ENCODE results near the gene CXCL3. TPM values are rescaled to one million over a fixed set of nuclear protein-coding genes. Genes with fewer than 3 reads are reported as not detected.

CXCL3 gene
- total RNA-seq, 1 experiment from 2014 or later = not detected

- DNase-seq (ENCODE audit: low spot score) = no peak
These were observed 24.2 kb downstream of the CXCL3 start for GRCh38 chr4:74014332-74014731.

- DNase-seq (ENCODE audit: low spot score) = no peak
These were observed 25.2 kb downstream of the CXCL3 start for GRCh38 chr4:74013264-74013663.

DNA sequence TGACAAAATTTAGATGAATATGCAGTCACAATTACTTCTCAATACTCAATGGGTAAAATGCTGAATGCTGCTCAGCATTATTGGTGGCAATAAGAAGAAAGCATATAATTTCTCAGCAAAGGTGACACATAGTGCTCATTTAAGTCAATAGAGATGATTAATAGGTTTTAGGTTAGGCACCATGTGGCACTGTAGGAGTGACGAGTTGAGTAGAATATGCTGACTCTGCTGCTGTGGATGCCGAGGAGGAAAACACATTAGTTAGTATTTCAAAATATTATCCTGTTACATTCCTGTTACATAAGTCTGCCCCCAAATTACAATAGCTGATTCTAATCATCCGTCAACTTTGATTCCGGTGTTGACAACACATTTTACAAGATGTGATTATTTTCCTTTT, 26.4 kb downstream of the CXCL3 start:
- no peak for DNase-seq (ENCODE audit: low spot score)

GRCh38 chr4:74009307-74009706, 29.2 kb downstream of the CXCL3 start:
- DNase-seq (ENCODE audit: low spot score) = no peak

DNA sequence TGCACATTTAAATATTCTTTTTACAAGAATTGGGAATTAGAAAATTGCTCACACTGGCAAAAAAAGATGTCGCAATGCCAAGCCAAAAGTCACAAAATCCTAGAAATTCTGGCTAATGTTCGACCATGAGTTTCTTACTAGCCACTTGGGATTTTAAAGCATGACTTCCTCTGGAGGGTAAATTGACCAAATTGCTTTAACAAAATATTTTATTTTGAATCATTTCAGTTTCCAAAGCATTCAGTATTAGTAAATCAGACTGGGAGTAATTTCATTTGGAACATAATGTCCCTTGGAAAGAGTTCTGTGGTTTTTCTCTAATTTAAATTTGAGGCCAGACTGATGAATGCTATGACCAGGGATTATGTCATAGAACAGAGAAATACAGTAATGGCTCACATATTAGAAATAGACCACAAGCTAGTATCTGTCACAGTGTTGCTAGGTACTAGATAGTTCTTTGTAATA, 32.4 kb downstream of the CXCL3 start:
- DNase-seq (ENCODE audit: low spot score) = no peak

GRCh38 chr4:74005528-74005927, 33.0 kb downstream of the CXCL3 start:
- DNase-seq (ENCODE audit: low spot score) = peak; percentile 20

DNA sequence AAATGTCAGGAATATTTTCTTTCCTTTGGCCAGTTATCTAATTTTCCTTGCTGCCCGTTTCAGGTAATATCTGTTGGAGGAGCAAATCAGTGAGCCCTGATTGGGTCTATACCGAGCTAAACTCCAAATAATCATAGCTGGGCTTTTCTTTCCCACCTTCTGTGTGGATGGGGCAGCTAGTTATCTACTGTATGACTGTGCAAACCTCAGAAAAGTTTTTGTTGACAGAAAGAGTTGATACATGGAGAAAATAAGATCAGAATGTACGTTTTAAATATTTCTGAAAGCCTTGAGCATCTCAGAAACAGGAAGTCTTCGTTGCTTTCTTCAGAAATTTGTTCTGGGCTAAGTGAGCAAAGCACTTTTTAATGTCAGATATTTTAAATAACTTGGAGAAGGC, 33.8 kb downstream of the CXCL3 start:
- DNase-seq (ENCODE audit: low spot score) = no peak

DNA sequence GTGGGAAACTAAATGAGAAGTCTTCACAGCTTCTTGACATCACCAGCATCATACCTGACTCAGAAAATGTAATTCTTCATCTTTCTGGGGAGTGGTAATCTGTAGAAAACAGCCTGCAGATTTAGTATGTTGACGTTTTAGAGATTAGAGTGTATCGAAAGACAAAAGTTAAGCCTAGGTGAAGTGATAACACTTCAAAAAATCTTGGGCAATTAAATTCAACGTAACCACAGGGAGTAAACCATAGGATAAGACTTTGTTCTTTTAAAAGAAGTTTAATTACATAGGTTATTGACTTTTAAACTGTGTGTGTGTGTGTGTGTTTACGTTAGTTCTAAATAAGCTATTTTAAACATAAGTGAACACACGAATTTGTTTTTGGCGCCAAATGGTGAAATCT, 38.2 kb downstream of the CXCL3 start:
- no peak for DNase-seq (ENCODE audit: low spot score)

- no peak for DNase-seq (ENCODE audit: low spot score)
These were observed 40.2 kb downstream of the CXCL3 start, which contains the start of gene CXCL5 for GRCh38 chr4:73998040-73999011. Gene CXCL5, minus strand, starts transcription at chr4:73998677. Its CDS starts 96 bp downstream, at chr4:73998581.

DNA sequence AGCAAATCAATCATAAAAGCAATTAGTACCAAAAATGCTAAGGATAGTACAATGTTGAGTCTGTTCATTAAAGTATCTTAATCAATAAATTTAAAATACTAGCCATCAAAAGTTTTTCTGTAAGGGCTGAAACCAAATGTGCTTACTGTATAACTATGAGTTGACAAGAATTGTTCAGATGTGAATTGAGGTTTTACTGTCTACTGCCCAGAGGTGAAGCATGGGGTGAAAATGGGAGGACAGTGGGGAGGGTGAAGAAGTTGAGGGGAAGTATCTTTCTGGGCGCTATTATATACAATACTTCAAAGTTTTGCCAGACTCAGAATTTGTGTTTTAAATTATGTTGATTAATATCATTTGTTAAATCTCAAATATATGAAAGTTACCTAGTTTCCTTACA, 46.4 kb downstream of the CXCL3 start:
- no peak for DNase-seq (ENCODE audit: low spot score)

- no peak for DNase-seq (ENCODE audit: low spot score)
These were observed 46.8 kb downstream of the CXCL3 start for GRCh38 chr4:73991742-73992000.

GRCh38 chr4:73990988-73991741, 47.3 kb downstream of the CXCL3 start:
- DNase-seq (ENCODE audit: low spot score) = no peak

DNA sequence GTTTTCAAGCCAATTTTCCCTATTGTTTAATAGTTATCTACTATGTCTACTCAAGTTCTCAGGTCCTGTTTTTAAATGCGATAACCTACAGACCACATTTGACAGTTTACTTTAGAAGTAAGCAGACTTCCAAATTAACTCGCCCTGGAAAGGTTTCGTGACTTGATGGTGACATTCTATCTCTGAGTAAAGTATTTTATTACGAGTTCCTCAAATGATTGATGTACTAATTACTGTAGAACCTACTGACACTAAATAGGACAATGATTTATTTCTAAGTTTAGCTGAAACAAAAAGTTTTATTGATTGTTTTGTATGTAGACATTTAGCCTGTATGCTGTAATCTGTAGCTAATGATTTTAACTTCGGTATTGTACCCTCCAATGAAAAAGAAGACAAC, 48.6 kb downstream of the CXCL3 start:
- no peak for DNase-seq (ENCODE audit: low spot score)

DNA sequence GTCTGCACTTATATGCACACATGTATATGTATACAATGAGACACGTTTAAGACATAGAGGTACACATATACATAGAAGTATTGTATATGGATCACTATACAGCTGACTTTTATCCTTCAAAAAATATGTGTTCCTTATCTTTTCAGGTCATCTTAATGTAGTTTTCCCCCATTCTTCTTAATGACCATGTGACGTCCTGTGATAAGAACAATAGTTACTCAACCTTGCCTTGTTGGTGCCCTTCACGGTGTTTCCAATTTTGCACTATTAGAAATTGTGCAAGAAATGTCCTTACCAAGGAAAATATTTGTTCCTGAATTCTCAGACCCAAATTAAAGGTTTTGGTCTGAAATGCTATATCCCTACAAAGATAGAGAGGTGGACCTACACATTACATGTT, 49.5 kb downstream of the CXCL3 start:
- DNase-seq (ENCODE audit: low spot score) = no peak

GRCh38 chr4:73988061-73988460, 50.4 kb downstream of the CXCL3 start, which contains the start of gene PPBP:
Gene PPBP, minus strand, starts transcription at chr4:73988190. Its CDS starts 87 bp downstream, at chr4:73988103.
- no peak for DNase-seq (ENCODE audit: low spot score)

Other genes starting within 250 kb of the CXCL3 start
- not detected in 2 replicates for gene CXCL6, start 202.0 kb downstream of the CXCL3 start, total RNA-seq (2014; rRNA removed; shearing (Covaris generic))
- gene PF4V1, start 185.4 kb downstream of the CXCL3 start, total RNA-seq (2014; rRNA removed; shearing (Covaris generic)) = not detected in 2 replicates
- not detected in 2 replicates for gene CXCL1, start 169.3 kb downstream of the CXCL3 start, total RNA-seq (2014; rRNA removed; shearing (Covaris generic))
- gene PF4, start 56.7 kb downstream of the CXCL3 start, total RNA-seq (2014; rRNA removed; shearing (Covaris generic)) = not detected in 2 replicates
- gene PPBP, start 50.5 kb downstream of the CXCL3 start, total RNA-seq (2014; rRNA removed; shearing (Covaris generic)) = not detected in 2 replicates
- gene CXCL5, start 40.0 kb downstream of the CXCL3 start, total RNA-seq (2014; rRNA removed; shearing (Covaris generic)) = not detected in 2 replicates
- not detected in 2 replicates for gene CXCL2, start 60.5 kb upstream of the CXCL3 start, total RNA-seq (2014; rRNA removed; shearing (Covaris generic))
- 7.1 and 8.9 TPM in 2 replicates for gene MTHFD2L, start 119.4 kb upstream of the CXCL3 start, total RNA-seq (2014; rRNA removed; shearing (Covaris generic))

All from A172 (cell line).